ENCODE measurements around the gene TMED7. TPM values are rescaled to one million over a fixed set of nuclear protein-coding genes. Genes with fewer than 3 reads are reported as not detected.
A peak's percentile ranks its signal among the peaks of the same experiment; 100 is the strongest.

Gene TMED7
- polyA plus RNA-seq, 3 donors = 18.2 to 70.1 (median 65.1) TPM

- H3K9me3 ChIP-seq (replicated peaks in 1 of 2; ENCODE audit: control insufficient read depth in 1 of 2, insufficient read depth in 1 of 2, low read length in 2 of 2) = no peaks in the 10 kb centered on the region
- peaks cover 46% of the 10 kb centered on the region for H3K4me1 Mint-ChIP-seq
- peaks cover 0 to 3% (median 3%) of the 10 kb centered on the region in 3 donors for H3K27me3 Mint-ChIP-seq (ENCODE audit: low read depth in 3 of 3)
- no peaks in the 10 kb centered on the region for H3K27me3 ChIP-seq (ENCODE audit: control insufficient read depth in 2 of 2, insufficient read depth in 2 of 2, low read length in 2 of 2)
- peak overlapping the region; percentile 84 for H3K4me2 ChIP-seq (replicated peaks; ENCODE audit: extremely low read depth, low read length, poor library complexity, severe bottlenecking)
- H3K4me1 ChIP-seq (ENCODE audit: control insufficient read depth in 1 of 2, insufficient read depth in 2 of 2, low read length in 2 of 2) = peaks cover 48 to 52% of the 10 kb centered on the region in 2 donors
- peaks cover 43% of the 10 kb centered on the region for H3K79me2 ChIP-seq (ENCODE audit: insufficient read depth, low read length)
- WGBS (ENCODE audit: insufficient coverage) = 41% methylated on average over 4 of the region's 11 CpGs
- H3K9me3 Mint-ChIP-seq = no peaks in the 10 kb centered on the region
- peak overlapping the region; percentile 77 to 89 for H3K4me3 Mint-ChIP-seq
- H3K9ac ChIP-seq (ENCODE audit: insufficient read depth, low read length, poor library complexity, severe bottlenecking) = peak overlapping the region; percentile 94
- H3K27ac ChIP-seq (ENCODE audit: low read depth in 1 of 2, low read length in 2 of 2) = peak overlapping the region; percentile 84 to 93
- peaks cover 17 to 19% of the 10 kb centered on the region in 2 donors for H3K36me3 Mint-ChIP-seq
- TF ChIP-seq CTCF (IDR thresholded peaks at IDR 0.05) = no peak
- intact Hi-C loops (cut with micrococcal nuclease) = loop anchor here (10.0 kb wide), 2 partner anchors 58 to 428 kb away; partner anchors contain the start of gene FEM1C (in 1 of the 2)
- no peak for DNase-seq
- H3K4me3 ChIP-seq (replicated peaks in 1 of 3; ENCODE audit: low read depth in 2 of 3, low read length in 3 of 3) = peak overlapping the region; percentile 84 to 95 (median 89)
- peak overlapping the region; percentile 94 to 98 (median 96) for H3K27ac Mint-ChIP-seq
- peaks cover 31% of the 10 kb centered on the region for H4K20me1 ChIP-seq (ENCODE audit: insufficient read depth, low read length)
- H3K36me3 ChIP-seq (replicated peaks in 1 of 2; ENCODE audit: control insufficient read depth in 1 of 2, insufficient read depth in 2 of 2, low read length in 2 of 2) = no peaks in the 10 kb centered on the region
- peak overlapping the region; percentile 88 for H2AFZ ChIP-seq (ENCODE audit: insufficient read depth, low read depth, low read length, poor library complexity, severe bottlenecking)
These were observed 23.2 kb downstream of the TMED7 start for GRCh38 chr5:115602591-115603125.

GRCh38 chr5:115601701-115602590 lies 23.9 kb downstream of the TMED7 start, which contains the start of gene TICAM2:
TSS of gene TICAM2 (minus strand) at chr5:115602479. CDS start at chr5:115581256, 21,223 bp downstream.
- under 1% methylated on average over 65 of the region's 71 CpGs for WGBS (ENCODE audit: insufficient coverage)
- intact Hi-C loops (cut with micrococcal nuclease) = loop anchor here (10.0 kb wide), 2 partner anchors 57 to 427 kb away; partner anchors contain the start of gene FEM1C (in 1 of the 2)
- H3K4me2 ChIP-seq (replicated peaks; ENCODE audit: extremely low read depth, low read length, poor library complexity, severe bottlenecking) = peak within 1 kb of the TSS; percentile 84

More at GRCh38 chr5:115601701-115602590, 23.9 kb downstream of the TMED7 start, which contains the start of gene TICAM2:
- peak; percentile 84 to 90 (median 87) for DNase-seq
- Mint-ChIP-seq H3K4me3 (peak within 1 kb of the TSS; percentile 77 to 89), H3K27ac (peak within 1 kb of the TSS; percentile 94 to 98 (median 96)), H3K27me3 (ENCODE audit: low read depth in 3 of 3) (peaks cover 0 to 3% (median 3%) of the 10 kb centered on the region in 3 donors), H3K9me3 (no peaks in the 10 kb centered on the region), H3K36me3 (peaks cover 16 to 21% of the 10 kb centered on the region in 2 donors), H3K4me1 (peaks cover 53% of the 10 kb centered on the region)
- Histone ChIP-seq H3K27ac (ENCODE audit: low read depth in 1 of 2, low read length in 2 of 2) (peak within 1 kb of the TSS; percentile 84 to 93), H3K27me3 (ENCODE audit: control insufficient read depth in 2 of 2, insufficient read depth in 2 of 2, low read length in 2 of 2) (no peaks in the 10 kb centered on the region), H3K9ac (ENCODE audit: insufficient read depth, low read length, poor library complexity, severe bottlenecking) (peak within 1 kb of the TSS; percentile 94), H3K4me3 (replicated peaks in 1 of 3; ENCODE audit: low read depth in 2 of 3, low read length in 3 of 3) (peak within 1 kb of the TSS; percentile 84 to 95 (median 89)), H3K9me3 (replicated peaks in 1 of 2; ENCODE audit: control insufficient read depth in 1 of 2, insufficient read depth in 1 of 2, low read length in 2 of 2) (no peaks in the 10 kb centered on the region), H3K36me3 (replicated peaks in 1 of 2; ENCODE audit: control insufficient read depth in 1 of 2, insufficient read depth in 2 of 2, low read length in 2 of 2) (no peaks in the 10 kb centered on the region), H4K20me1 (ENCODE audit: insufficient read depth, low read length) (peaks cover 38% of the 10 kb centered on the region), H2AFZ (ENCODE audit: insufficient read depth, low read depth, low read length, poor library complexity, severe bottlenecking) (peak within 1 kb of the TSS; percentile 88), H3K4me1 (ENCODE audit: control insufficient read depth in 1 of 2, insufficient read depth in 2 of 2, low read length in 2 of 2) (peaks cover 55 to 56% of the 10 kb centered on the region in 2 donors), H3K79me2 (ENCODE audit: insufficient read depth, low read length) (peaks cover 50% of the 10 kb centered on the region)
- peak; percentile 42 for TF ChIP-seq CTCF (IDR thresholded peaks at IDR 0.05)

Measured in CD14-positive monocyte (primary cell).